Activated CD4-positive, alpha-beta T cell treated with anti-CD3 and anti-CD28 coated beads for 24 hours (primary cell): ENCODE results near the gene LAMB2.

Experiments used
- DNase-seq, 2 donors: peaks; one replicate each; pipeline ENCODE4 v3.0.0-alpha.2; 2020; ENCODE audit warnings: low read depth in 2 of 2

Gene LAMB2

GRCh38 chr3:49132437-49133225 lies at the start of gene LAMB2:
Gene LAMB2, minus strand, starts transcription at chr3:49133050. Its CDS starts 183 bp downstream, at chr3:49132867.
- DNase-seq: no peak

GRCh38 chr3:49181351-49181750 lies 48.5 kb upstream of the LAMB2 start:
- DNase-seq: no peak

GRCh38 chr3:49180116-49180515 lies 47.3 kb upstream of the LAMB2 start:
- no peak for DNase-seq

- DNase-seq: no peak
Observed at GRCh38 chr3:49177073-49177472, 44.2 kb upstream of the LAMB2 start.

- DNase-seq: no peak
Observed at GRCh38 chr3:49175530-49175929, 42.7 kb upstream of the LAMB2 start.

GRCh38 chr3:49174397-49174985 lies 41.6 kb upstream of the LAMB2 start:
- no peak for DNase-seq

GRCh38 chr3:49173792-49174170 lies 40.9 kb upstream of the LAMB2 start:
- no peak for DNase-seq

- no peak for DNase-seq
Observed at GRCh38 chr3:49173116-49173791, 40.4 kb upstream of the LAMB2 start.

- DNase-seq: no peak
Observed at GRCh38 chr3:49172551-49173041, 39.7 kb upstream of the LAMB2 start.

GRCh38 chr3:49171775-49172500 lies 39.1 kb upstream of the LAMB2 start:
- no peak for DNase-seq

GRCh38 chr3:49171119-49171774 lies 38.4 kb upstream of the LAMB2 start, which contains the start of gene KLHDC8B:
Gene KLHDC8B, plus strand, starts transcription at chr3:49171598. Its CDS starts 1,172 bp downstream, at chr3:49172770.
- DNase-seq: peak; percentile 76 to 85

GRCh38 chr3:49170744-49171118 lies 37.9 kb upstream of the LAMB2 start:
- DNase-seq: no peak

- DNase-seq: no peak
Observed at GRCh38 chr3:49166752-49167556, 34.1 kb upstream of the LAMB2 start.

GRCh38 chr3:49165771-49166751 lies 33.2 kb upstream of the LAMB2 start, which contains the start of gene CCDC71:
Gene CCDC71, minus strand, starts transcription at chr3:49166331. Its CDS starts 2,123 bp downstream, at chr3:49164208.
- peak; percentile 60 to 66 for DNase-seq

- DNase-seq: no peak
Observed at GRCh38 chr3:49164983-49165720, 32.3 kb upstream of the LAMB2 start.

GRCh38 chr3:49163609-49164008 lies 30.8 kb upstream of the LAMB2 start:
- DNase-seq: no peak

- DNase-seq: no peak
Observed at GRCh38 chr3:49162751-49163419, 30.0 kb upstream of the LAMB2 start.
